ENCODE data around the gene AASDH. TPM values are rescaled to one million over a fixed set of nuclear protein-coding genes. Genes with fewer than 3 reads are reported as not detected.
A peak's percentile ranks its signal among the peaks of the same experiment; 100 is the strongest.

Gene AASDH
- total RNA-seq = 8.8 and 10.4 TPM in 2 replicates

DNA sequence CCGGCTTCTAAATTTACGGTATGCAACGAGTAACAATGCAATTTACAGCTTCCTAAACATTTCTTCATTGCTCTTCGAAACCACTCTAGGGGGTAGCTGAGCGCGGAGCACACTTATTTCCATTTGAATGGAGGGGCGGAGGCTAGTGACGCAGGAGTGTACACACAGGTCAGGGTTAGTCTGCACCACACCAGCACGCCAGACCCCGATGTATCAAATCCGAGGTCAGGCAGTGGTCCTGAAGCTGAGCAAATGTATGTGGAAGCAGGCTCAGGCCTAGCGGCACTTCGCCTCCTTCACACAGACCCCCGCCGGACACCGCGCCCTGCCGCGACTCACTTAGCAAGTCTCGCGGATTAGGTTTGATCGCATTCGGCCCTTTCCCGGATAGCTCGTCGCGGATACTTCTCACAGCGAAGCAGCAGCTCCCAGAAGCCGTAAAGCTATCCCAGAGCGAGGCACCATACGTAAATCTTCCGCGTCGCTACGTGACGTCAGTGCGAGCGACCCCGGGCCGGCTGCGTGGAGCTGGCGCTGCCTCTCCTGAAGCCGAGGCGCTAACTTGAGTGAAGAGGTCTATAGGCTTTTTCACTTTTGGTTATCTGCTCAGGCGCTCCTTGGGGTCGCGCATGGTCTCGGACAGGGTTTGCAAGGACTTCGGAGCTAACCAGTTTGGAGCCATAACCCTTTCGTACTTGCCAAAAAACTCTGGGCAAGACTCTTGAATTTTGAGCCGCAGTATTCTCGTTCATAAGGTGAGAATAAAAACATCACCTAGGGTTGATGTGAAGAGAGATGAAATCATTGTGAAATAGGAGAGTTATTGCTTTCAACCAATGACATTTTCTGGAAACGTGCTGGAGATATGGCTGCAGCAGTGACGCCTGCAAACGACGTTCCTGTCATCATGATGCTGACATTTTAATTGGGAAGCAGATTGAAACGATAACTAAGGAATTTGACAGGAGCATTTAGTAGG lies at the start of gene AASDH:
Gene AASDH (minus strand): TSS at position 469 of the 979 bp plus-strand sequence. CDS start 3,192 bp downstream, outside the sequence.
- TF ChIP-seq, protein P1, sequence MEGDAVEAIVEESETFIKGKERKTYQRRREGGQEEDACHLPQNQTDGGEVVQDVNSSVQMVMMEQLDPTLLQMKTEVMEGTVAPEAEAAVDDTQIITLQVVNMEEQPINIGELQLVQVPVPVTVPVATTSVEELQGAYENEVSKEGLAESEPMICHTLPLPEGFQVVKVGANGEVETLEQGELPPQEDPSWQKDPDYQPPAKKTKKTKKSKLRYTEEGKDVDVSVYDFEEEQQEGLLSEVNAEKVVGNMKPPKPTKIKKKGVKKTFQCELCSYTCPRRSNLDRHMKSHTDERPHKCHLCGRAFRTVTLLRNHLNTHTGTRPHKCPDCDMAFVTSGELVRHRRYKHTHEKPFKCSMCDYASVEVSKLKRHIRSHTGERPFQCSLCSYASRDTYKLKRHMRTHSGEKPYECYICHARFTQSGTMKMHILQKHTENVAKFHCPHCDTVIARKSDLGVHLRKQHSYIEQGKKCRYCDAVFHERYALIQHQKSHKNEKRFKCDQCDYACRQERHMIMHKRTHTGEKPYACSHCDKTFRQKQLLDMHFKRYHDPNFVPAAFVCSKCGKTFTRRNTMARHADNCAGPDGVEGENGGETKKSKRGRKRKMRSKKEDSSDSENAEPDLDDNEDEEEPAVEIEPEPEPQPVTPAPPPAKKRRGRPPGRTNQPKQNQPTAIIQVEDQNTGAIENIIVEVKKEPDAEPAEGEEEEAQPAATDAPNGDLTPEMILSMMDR (IDR thresholded peaks at IDR 0.05; ENCODE audit: insufficient read depth, low read length, poor library complexity, severe bottlenecking) = no peak
- no peaks in the 10 kb centered on the region for H3K27me3 ChIP-seq (ENCODE audit: control insufficient read depth, insufficient read depth, low read length)

GRCh38 chr4:56435140-56435926 lies 48.0 kb upstream of the AASDH start, which contains the start of gene PPAT:
Gene PPAT, minus strand, starts transcription at chr4:56435615. Its CDS starts 138 bp downstream, at chr4:56435477.
- H3K27me3 ChIP-seq (ENCODE audit: control insufficient read depth, insufficient read depth, low read length) = no peaks in the 10 kb centered on the region
- DNase-seq (ENCODE audit: low read depth) = peak; percentile 80
- TF ChIP-seq, protein P1 (IDR thresholded peaks at IDR 0.05; ENCODE audit: insufficient read depth, low read length, poor library complexity, severe bottlenecking) = no peak
- H3K36me3 ChIP-seq (ENCODE audit: control insufficient read depth, insufficient read depth, low read length) = no peaks in the 10 kb centered on the region
- peak within 1 kb of the TSS; percentile 76 for H3K4me3 ChIP-seq (ENCODE audit: low read depth, low read length)

More for the DNA sequence above, at the start of gene AASDH:
- DNase-seq (ENCODE audit: low read depth) = peak; percentile 85
- H3K36me3 ChIP-seq (ENCODE audit: control insufficient read depth, insufficient read depth, low read length) = no peaks in the 10 kb centered on the region
- peak within 1 kb of the TSS; percentile 80 for H3K4me3 ChIP-seq (ENCODE audit: low read depth, low read length)

DNA sequence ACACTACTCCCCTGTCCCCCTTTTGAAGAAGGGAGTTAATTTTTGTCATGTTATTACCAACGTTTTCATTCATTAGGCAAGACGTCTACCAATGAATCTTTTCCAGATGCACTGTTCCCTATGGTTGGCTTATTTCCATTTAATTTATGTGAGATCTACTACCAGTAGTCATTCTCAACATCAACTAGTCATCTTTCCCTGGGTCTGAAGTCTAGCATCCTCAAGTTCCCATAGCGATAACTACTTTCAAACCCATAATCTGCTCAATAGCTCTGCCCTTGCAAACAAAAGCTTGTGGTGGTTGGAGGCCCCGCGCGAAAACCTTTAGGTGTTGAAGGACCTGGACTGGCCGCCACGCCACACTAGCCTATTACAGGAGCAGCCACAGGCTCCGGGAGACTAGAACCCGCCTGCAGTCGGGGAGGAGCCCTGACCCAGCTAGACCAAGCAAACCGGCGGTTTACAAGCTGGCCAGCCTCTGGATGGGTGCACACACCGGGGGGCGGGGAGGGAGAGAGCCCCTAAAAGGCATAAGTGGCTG lies 47.4 kb upstream of the AASDH start:
- peak overlapping the region; percentile 76 for H3K4me3 ChIP-seq (ENCODE audit: low read depth, low read length)
- H3K36me3 ChIP-seq (ENCODE audit: control insufficient read depth, insufficient read depth, low read length) = no peaks in the 10 kb centered on the region
- TF ChIP-seq, protein P1 (IDR thresholded peaks at IDR 0.05; ENCODE audit: insufficient read depth, low read length, poor library complexity, severe bottlenecking) = no peak
- no peak for DNase-seq (ENCODE audit: low read depth)
- no peaks in the 10 kb centered on the region for H3K27me3 ChIP-seq (ENCODE audit: control insufficient read depth, insufficient read depth, low read length)

DNA sequence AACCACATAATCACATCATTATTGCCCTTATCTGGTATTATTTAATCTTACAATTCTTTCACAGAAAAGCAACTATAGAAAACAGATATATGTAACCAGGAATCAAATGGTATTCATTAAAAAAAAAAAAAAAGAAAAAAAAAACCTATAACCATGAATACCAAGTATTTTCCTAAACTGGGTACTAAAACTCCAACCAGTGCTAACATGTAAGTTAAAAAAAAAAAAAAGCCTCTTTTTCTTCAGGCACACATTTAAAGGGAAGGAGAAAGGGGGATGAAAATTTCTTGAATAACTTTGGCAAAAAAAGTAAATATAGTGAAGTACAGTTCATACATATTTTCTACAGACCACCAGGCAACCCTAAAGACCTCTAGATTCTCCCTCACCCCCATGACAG lies 46.0 kb upstream of the AASDH start:
- H3K27me3 ChIP-seq (ENCODE audit: control insufficient read depth, insufficient read depth, low read length) = no peaks in the 10 kb centered on the region
- H3K4me3 ChIP-seq (ENCODE audit: low read depth, low read length) = no peak overlapping the region
- H3K36me3 ChIP-seq (ENCODE audit: control insufficient read depth, insufficient read depth, low read length) = no peaks in the 10 kb centered on the region
- TF ChIP-seq, protein P1 (IDR thresholded peaks at IDR 0.05; ENCODE audit: insufficient read depth, low read length, poor library complexity, severe bottlenecking) = no peak
- DNase-seq (ENCODE audit: low read depth) = no peak

GRCh38 chr4:56430203-56430602 lies 42.9 kb upstream of the AASDH start:
- TF ChIP-seq, protein P1 (IDR thresholded peaks at IDR 0.05; ENCODE audit: insufficient read depth, low read length, poor library complexity, severe bottlenecking) = no peak
- Histone ChIP-seq H3K4me3 (ENCODE audit: low read depth, low read length) (no peak overlapping the region), H3K27me3 (ENCODE audit: control insufficient read depth, insufficient read depth, low read length) (no peaks in the 10 kb centered on the region), H3K36me3 (ENCODE audit: control insufficient read depth, insufficient read depth, low read length) (no peaks in the 10 kb centered on the region)
- DNase-seq (ENCODE audit: low read depth) = no peak

Data from kidney epithelial cell (primary cell).